ENCODE results near the gene SPATA4.

- TF ChIP-seq POLR2AphosphoS2 (IDR thresholded peaks at IDR 0.05; ENCODE audit: low read length) (no peak), ZNF318 (IDR thresholded peaks at IDR 0.05; ENCODE audit: borderline replicate concordance in 1 of 2, low read depth in 1 of 2) (no peak), ZC3H4 (CRISPR knock-in tag; IDR thresholded peaks at IDR 0.05; ENCODE audit: borderline replicate concordance) (no peak), HLTF (IDR thresholded peaks at IDR 0.05) (no peak), HDAC6 (IDR thresholded peaks at IDR 0.05; ENCODE audit: low read depth, low read length) (no peak), BCL6 (CRISPR knock-in tag; IDR thresholded peaks at IDR 0.05) (no peak), ELK1 (CRISPR knock-in tag; IDR thresholded peaks at IDR 0.05) (no peak), MEF2D (tag; conservative IDR thresholded peaks at IDR 0.05; ENCODE audit: low read depth) (no peak), MYC (IDR thresholded peaks at IDR 0.05; ENCODE audit: low read depth, low read length) (no peak), MYC (CRISPR knock-in tag; IDR thresholded peaks at IDR 0.05; ENCODE audit: borderline replicate concordance, low read depth) (no peak), CTCF (IDR thresholded peaks at IDR 0.05 in 2 of 3, conservative IDR thresholded peaks at IDR 0.05 in 1 of 3; ENCODE audit: insufficient read depth in 2 of 3, low read depth in 1 of 3, low read length in 3 of 3) (no peak), EHMT2 (IDR thresholded peaks at IDR 0.05) (no peak)
Measured at GRCh38 chr4:176163041-176163440, 32.3 kb downstream of the SPATA4 start.

All from K562 (cell line).